Fibroblast of skin of abdomen (primary cell): ENCODE results near the gene TMEM145.

Experiments used
- DNase-seq: peaks from one replicate; pipeline ENCODE4 v3.0.0-alpha.2; 2013

Gene TMEM145

GRCh38 chr19:42278452-42279154, 34.5 kb upstream of the TMEM145 start:
- no peak for DNase-seq

GRCh38 chr19:42279155-42279901, 33.8 kb upstream of the TMEM145 start:
- DNase-seq = no peak

GRCh38 chr19:42279902-42280814, 33.0 kb upstream of the TMEM145 start:
- DNase-seq = peak; percentile 93

- DNase-seq = peak; percentile 67
Measured at GRCh38 chr19:42280815-42281145, 32.3 kb upstream of the TMEM145 start.

GRCh38 chr19:42281146-42281826, 31.8 kb upstream of the TMEM145 start:
- peak; percentile 40 for DNase-seq

GRCh38 chr19:42281827-42282762, 31.0 kb upstream of the TMEM145 start:
- peak; percentile 68 for DNase-seq

- DNase-seq = no peak
Measured at GRCh38 chr19:42282819-42283187, 30.3 kb upstream of the TMEM145 start.

- peak; percentile 97 for DNase-seq
Measured at GRCh38 chr19:42283188-42284065, 29.7 kb upstream of the TMEM145 start.

GRCh38 chr19:42284066-42284501, 29.0 kb upstream of the TMEM145 start:
- peak; percentile 89 for DNase-seq

GRCh38 chr19:42284591-42285341, 28.3 kb upstream of the TMEM145 start:
- DNase-seq = no peak

GRCh38 chr19:42285541-42285941, 27.6 kb upstream of the TMEM145 start:
- DNase-seq = no peak

GRCh38 chr19:42285988-42286348, 27.1 kb upstream of the TMEM145 start:
- DNase-seq = no peak

- DNase-seq = peak; percentile 38
Measured at GRCh38 chr19:42286349-42287016, 26.6 kb upstream of the TMEM145 start.

- no peak for DNase-seq
Measured at GRCh38 chr19:42287017-42287826, 25.9 kb upstream of the TMEM145 start.

GRCh38 chr19:42287827-42288107, 25.3 kb upstream of the TMEM145 start:
- no peak for DNase-seq

- DNase-seq = no peak
Measured at GRCh38 chr19:42288387-42288786, 24.7 kb upstream of the TMEM145 start.

GRCh38 chr19:42288881-42289555, 24.1 kb upstream of the TMEM145 start:
- no peak for DNase-seq

GRCh38 chr19:42289556-42290041, 23.5 kb upstream of the TMEM145 start:
- DNase-seq = no peak
